ENCODE measurements around the gene BAZ1B. TPM values are rescaled to one million over a fixed set of nuclear protein-coding genes. Genes with fewer than 3 reads are reported as not detected.

BAZ1B gene
- total RNA-seq, 4 donors from 2014 or later = 51.3 to 62.8 (median 59.9) TPM

DNA sequence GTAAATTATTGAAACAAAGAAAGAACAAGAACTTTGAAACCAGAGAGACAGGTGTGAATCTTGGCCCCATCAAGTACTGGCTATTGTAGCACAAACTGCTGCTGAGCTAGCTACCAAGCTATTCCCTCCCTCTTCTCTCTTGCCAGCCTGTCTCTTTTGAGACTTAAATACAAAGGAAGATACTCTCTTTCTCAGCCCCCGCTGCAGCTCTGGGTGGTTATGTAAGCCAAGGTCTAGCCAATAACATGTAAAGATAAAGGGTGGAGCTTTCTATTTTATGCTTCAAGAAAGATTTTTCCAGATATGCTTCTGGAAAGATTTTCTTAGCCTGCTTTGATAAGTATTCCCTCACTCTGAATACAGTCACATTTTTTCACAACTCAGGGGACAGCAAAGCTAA, 17.2 kb downstream of the BAZ1B start:
- TF ChIP-seq, protein P1, sequence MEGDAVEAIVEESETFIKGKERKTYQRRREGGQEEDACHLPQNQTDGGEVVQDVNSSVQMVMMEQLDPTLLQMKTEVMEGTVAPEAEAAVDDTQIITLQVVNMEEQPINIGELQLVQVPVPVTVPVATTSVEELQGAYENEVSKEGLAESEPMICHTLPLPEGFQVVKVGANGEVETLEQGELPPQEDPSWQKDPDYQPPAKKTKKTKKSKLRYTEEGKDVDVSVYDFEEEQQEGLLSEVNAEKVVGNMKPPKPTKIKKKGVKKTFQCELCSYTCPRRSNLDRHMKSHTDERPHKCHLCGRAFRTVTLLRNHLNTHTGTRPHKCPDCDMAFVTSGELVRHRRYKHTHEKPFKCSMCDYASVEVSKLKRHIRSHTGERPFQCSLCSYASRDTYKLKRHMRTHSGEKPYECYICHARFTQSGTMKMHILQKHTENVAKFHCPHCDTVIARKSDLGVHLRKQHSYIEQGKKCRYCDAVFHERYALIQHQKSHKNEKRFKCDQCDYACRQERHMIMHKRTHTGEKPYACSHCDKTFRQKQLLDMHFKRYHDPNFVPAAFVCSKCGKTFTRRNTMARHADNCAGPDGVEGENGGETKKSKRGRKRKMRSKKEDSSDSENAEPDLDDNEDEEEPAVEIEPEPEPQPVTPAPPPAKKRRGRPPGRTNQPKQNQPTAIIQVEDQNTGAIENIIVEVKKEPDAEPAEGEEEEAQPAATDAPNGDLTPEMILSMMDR (IDR thresholded peaks at IDR 0.05; ENCODE audit: low read depth) = no peak

DNA sequence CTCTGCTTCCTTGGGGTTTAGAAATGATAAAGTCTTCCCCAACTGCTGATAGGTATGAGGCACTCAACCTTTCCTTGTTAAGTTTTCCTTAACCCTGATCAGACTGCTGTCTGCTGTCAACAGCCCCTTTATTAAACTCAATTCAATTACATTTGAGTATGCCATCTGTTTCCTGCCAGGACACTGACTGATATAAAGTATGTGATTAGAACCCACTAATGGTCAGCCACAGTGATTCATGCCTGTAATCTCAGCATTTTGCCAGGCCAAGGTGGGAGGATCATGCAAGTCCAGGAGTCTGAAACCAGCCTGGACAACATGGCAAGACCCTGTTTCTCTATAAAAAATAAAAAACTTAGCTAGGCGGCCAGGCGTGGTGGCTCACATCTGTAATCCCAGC, 18.1 kb downstream of the BAZ1B start:
- TF ChIP-seq, protein P1 (IDR thresholded peaks at IDR 0.05; ENCODE audit: low read depth) = no peak

DNA sequence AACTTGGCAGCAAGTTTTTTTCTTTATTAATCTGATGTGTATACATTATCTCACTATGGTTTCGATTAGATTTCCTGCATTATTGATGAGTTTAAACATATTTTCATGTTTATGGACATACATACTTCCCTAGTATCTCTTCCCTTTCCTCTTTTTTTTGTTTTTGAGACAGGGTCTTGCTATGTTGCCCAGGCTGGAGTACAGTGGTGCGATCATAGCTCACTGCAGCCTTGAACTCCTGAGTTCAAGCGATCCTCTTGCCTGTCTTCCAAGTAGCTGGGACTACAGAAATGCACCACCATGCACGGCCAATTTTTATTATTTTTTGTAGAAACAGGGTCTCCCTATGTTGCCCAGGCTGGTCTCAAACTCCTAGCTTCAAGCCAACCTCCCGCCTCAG, 18.9 kb downstream of the BAZ1B start:
- TF ChIP-seq, protein P1 (IDR thresholded peaks at IDR 0.05; ENCODE audit: low read depth) = no peak

DNA sequence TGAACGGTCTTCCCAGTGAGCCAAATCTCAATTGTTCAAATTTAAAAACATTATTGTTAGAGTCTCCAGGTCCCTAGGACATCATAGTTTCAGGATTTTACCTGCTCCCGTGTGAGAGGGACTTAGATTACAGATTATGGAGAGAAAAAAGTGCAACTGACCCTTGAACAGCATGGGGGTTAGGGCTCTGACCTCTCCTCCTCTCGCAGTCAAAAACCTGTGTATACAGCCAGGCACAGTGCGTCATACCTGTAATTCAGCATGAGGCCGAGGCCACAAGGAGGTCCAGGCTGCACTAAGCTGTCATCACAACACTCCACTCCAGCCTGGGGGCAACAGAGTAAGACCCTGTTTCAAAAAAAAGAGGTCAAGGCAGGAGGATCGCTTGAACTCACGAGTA, 25.5 kb downstream of the BAZ1B start:
- TF ChIP-seq, protein P1 (IDR thresholded peaks at IDR 0.05; ENCODE audit: low read depth) = no peak

DNA sequence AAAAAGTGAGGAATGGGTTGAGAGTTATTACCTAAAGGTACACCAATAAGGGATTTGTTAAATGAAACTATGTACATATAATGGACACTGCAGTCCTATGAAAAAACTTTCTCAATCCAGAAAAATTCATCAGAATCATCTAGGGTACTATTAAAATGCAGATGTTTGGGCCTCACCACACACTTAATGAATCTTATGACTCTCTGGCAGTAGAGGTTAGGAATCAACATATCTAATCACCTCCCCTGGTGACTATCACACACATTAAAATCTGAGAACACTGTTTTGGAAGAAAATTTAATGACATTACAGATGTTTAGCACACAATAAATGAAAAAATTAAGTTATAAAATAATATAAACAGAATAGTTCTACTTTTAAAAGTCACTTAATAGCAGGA, 32.1 kb downstream of the BAZ1B start:
- TF ChIP-seq, protein P1 (IDR thresholded peaks at IDR 0.05; ENCODE audit: low read depth) = no peak

DNA sequence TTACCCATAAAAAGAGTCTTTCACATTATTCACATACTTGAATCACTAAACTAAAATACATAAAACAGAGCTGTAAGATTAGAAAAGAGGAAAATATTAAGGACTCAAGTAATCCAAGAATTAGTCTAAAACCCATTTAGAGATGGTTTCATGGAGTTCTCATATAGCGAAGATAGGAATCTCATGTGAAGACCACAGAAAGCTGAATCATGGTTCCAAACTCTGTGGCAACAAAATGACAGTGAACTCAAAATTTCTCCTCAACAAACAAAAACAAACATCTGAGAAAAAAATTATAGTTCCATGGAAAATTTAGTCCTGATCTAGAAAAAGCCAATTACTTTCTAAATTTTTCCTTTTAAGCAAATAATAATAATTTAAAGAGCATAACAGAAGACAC, 34.6 kb downstream of the BAZ1B start:
- TF ChIP-seq, protein P1 (IDR thresholded peaks at IDR 0.05; ENCODE audit: low read depth) = no peak

DNA sequence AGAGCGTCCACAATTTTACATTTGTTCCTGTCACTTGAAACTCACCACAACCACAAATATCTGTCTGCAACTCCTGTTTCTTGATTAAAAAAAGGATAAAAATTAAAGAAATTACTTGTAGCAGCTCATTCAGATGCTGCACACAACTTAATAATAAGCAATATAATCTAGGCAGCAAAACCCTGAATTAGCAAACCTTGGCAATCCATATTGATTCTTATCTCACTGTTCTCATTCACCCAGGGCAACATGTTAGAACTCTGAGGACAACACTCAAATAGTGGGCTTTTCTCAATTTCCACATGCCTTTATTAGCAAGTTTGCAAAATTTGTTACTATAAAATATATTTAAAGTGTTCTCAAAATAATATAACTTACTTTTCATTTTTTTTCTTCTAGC, 38.9 kb downstream of the BAZ1B start:
- TF ChIP-seq, protein P1 (IDR thresholded peaks at IDR 0.05; ENCODE audit: low read depth) = no peak

All from subcutaneous adipose tissue (tissue), 4 donors.